HUES48 (cell line): ENCODE results near the gene ACOT12.
A peak's percentile ranks its signal among the peaks of the same experiment; 100 is the strongest.

Experiments
- H3K27ac ChIP-seq: one replicate; pipeline ENCODE4 v1.7.0; 2013; ENCODE audit warnings: low read depth, low read length, inconsistent platforms
- H3K27me3 ChIP-seq: 2 replicates; pipeline ENCODE4 v1.6.1; 2013; ENCODE audit warnings: mild to moderate bottlenecking, low read length; ENCODE audit not compliant: control insufficient read depth, insufficient read depth
- H3K36me3 ChIP-seq: 2 replicates; pipeline ENCODE4 v1.6.1; 2013; ENCODE audit warnings: low read length; ENCODE audit not compliant: control insufficient read depth, insufficient read depth
- H3K4me1 ChIP-seq: 2 replicates; pipeline ENCODE4 v1.6.1; 2013; ENCODE audit warnings: mild to moderate bottlenecking, low read length; ENCODE audit not compliant: control insufficient read depth, insufficient read depth
- H3K4me3 ChIP-seq: 2 replicates; pipeline ENCODE4 v1.5.1; 2013; ENCODE audit warnings: mild to moderate bottlenecking, low read depth, low read length
- H3K9ac ChIP-seq: 2 replicates; pipeline ENCODE4 v1.6.1; 2013; ENCODE audit warnings: mild to moderate bottlenecking, low read depth, low read length, moderate library complexity
- H3K9me3 ChIP-seq: 2 replicates; pipeline ENCODE4 v1.6.1; 2013; ENCODE audit warnings: low read length; ENCODE audit not compliant: control insufficient read depth, insufficient read depth

Gene ACOT12

GRCh38 chr5:81398741-81399140, 4.8 kb upstream of the ACOT12 start:
- Histone ChIP-seq H3K27me3 (peaks cover 9% of the 10 kb centered on the region), H3K9ac (no peak overlapping the region), H3K9me3 (no peaks in the 10 kb centered on the region), H3K36me3 (no peaks in the 10 kb centered on the region), H3K4me1 (no peaks in the 10 kb centered on the region), H3K27ac (no peak overlapping the region), H3K4me3 (no peak overlapping the region)

- H3K4me3 ChIP-seq = no peak overlapping the region
- H3K36me3 ChIP-seq = no peaks in the 10 kb centered on the region
- H3K9ac ChIP-seq = no peak overlapping the region
- no peak overlapping the region for H3K27ac ChIP-seq
- peaks cover 14% of the 10 kb centered on the region for H3K27me3 ChIP-seq
- H3K9me3 ChIP-seq = no peaks in the 10 kb centered on the region
- H3K4me1 ChIP-seq = no peaks in the 10 kb centered on the region
Measured at GRCh38 chr5:81397176-81397575, 3.2 kb upstream of the ACOT12 start.

GRCh38 chr5:81395262-81395661, 1.3 kb upstream of the ACOT12 start:
- Histone ChIP-seq H3K4me1 (no peaks in the 10 kb centered on the region), H3K9me3 (no peaks in the 10 kb centered on the region), H3K27ac (no peak overlapping the region), H3K4me3 (no peak overlapping the region), H3K36me3 (no peaks in the 10 kb centered on the region), H3K27me3 (peaks cover 14% of the 10 kb centered on the region), H3K9ac (no peak overlapping the region)

GRCh38 chr5:81393430-81393782, 528 bp downstream of the ACOT12 start:
- Histone ChIP-seq H3K27ac (no peak overlapping the region), H3K27me3 (peaks cover 14% of the 10 kb centered on the region), H3K4me1 (no peaks in the 10 kb centered on the region), H3K4me3 (peak overlapping the region; percentile 74), H3K9me3 (no peaks in the 10 kb centered on the region), H3K36me3 (no peaks in the 10 kb centered on the region), H3K9ac (no peak overlapping the region)

- Histone ChIP-seq H3K4me1 (no peaks in the 10 kb centered on the region), H3K27ac (no peak overlapping the region), H3K36me3 (no peaks in the 10 kb centered on the region), H3K27me3 (peaks cover 5% of the 10 kb centered on the region; the same call in 1 of the 2 replicates), H3K4me3 (no peak overlapping the region), H3K9ac (no peak overlapping the region), H3K9me3 (no peaks in the 10 kb centered on the region)
Measured at GRCh38 chr5:81389025-81389424, 4.9 kb downstream of the ACOT12 start.

GRCh38 chr5:81388169-81388568, 5.8 kb downstream of the ACOT12 start:
- no peaks in the 10 kb centered on the region for H3K36me3 ChIP-seq
- H3K27me3 ChIP-seq = 0 out of 2 replicates have a peak, but pooled peaks cover under 1% of the 10 kb centered on the region
- H3K4me3 ChIP-seq = no peak overlapping the region
- no peak overlapping the region for H3K27ac ChIP-seq
- H3K4me1 ChIP-seq = no peaks in the 10 kb centered on the region
- H3K9ac ChIP-seq = no peak overlapping the region
- no peaks in the 10 kb centered on the region for H3K9me3 ChIP-seq

- no peak overlapping the region for H3K9ac ChIP-seq
- no peak overlapping the region for H3K4me3 ChIP-seq
- no peaks in the 10 kb centered on the region for H3K9me3 ChIP-seq
- H3K36me3 ChIP-seq = no peaks in the 10 kb centered on the region
- H3K27ac ChIP-seq = no peak overlapping the region
- H3K27me3 ChIP-seq = no peaks in the 10 kb centered on the region
- no peaks in the 10 kb centered on the region for H3K4me1 ChIP-seq
Measured at GRCh38 chr5:81383867-81384266, 10.1 kb downstream of the ACOT12 start.

GRCh38 chr5:81371354-81371876, 22.5 kb downstream of the ACOT12 start:
- no peaks in the 10 kb centered on the region for H3K4me1 ChIP-seq
- H3K9ac ChIP-seq = no peak overlapping the region
- no peaks in the 10 kb centered on the region for H3K9me3 ChIP-seq
- H3K36me3 ChIP-seq = no peaks in the 10 kb centered on the region
- H3K4me3 ChIP-seq = no peak overlapping the region
- no peak overlapping the region for H3K27ac ChIP-seq
- no peaks in the 10 kb centered on the region for H3K27me3 ChIP-seq

- H3K4me1 ChIP-seq = no peaks in the 10 kb centered on the region
- H3K27me3 ChIP-seq = no peaks in the 10 kb centered on the region
- H3K27ac ChIP-seq = no peak overlapping the region
- no peak overlapping the region for H3K4me3 ChIP-seq
- H3K9me3 ChIP-seq = no peaks in the 10 kb centered on the region
- H3K36me3 ChIP-seq = no peaks in the 10 kb centered on the region
- no peak overlapping the region for H3K9ac ChIP-seq
Measured at GRCh38 chr5:81370912-81371311, 23.0 kb downstream of the ACOT12 start.

GRCh38 chr5:81365541-81365940, 28.4 kb downstream of the ACOT12 start:
- H3K27ac ChIP-seq = no peak overlapping the region
- no peaks in the 10 kb centered on the region for H3K4me1 ChIP-seq
- H3K9ac ChIP-seq = no peak overlapping the region
- H3K4me3 ChIP-seq = no peak overlapping the region
- no peaks in the 10 kb centered on the region for H3K27me3 ChIP-seq
- no peaks in the 10 kb centered on the region for H3K36me3 ChIP-seq
- no peaks in the 10 kb centered on the region for H3K9me3 ChIP-seq

- no peaks in the 10 kb centered on the region for H3K27me3 ChIP-seq
- H3K27ac ChIP-seq = no peak overlapping the region
- peaks cover 10% of the 10 kb centered on the region for H3K4me1 ChIP-seq
Measured at GRCh38 chr5:81363093-81363871, 30.7 kb downstream of the ACOT12 start.

More at GRCh38 chr5:81363093-81363871, 30.7 kb downstream of the ACOT12 start:
- Histone ChIP-seq H3K4me3 (no peak overlapping the region), H3K9me3 (no peaks in the 10 kb centered on the region), H3K36me3 (no peaks in the 10 kb centered on the region), H3K9ac (no peak overlapping the region)
